HG03521 (cell line): ENCODE data around the gene PCBP3.

Experiments used
- ATAC-seq: cut with Tn5 transposase; IDR thresholded peaks from one replicate; pipeline ENCODE4 v1.9.1; 2021; ENCODE audit warnings: mild to moderate bottlenecking, moderate library complexity; ENCODE audit not compliant: unreplicated experiment

PCBP3 gene

DNA sequence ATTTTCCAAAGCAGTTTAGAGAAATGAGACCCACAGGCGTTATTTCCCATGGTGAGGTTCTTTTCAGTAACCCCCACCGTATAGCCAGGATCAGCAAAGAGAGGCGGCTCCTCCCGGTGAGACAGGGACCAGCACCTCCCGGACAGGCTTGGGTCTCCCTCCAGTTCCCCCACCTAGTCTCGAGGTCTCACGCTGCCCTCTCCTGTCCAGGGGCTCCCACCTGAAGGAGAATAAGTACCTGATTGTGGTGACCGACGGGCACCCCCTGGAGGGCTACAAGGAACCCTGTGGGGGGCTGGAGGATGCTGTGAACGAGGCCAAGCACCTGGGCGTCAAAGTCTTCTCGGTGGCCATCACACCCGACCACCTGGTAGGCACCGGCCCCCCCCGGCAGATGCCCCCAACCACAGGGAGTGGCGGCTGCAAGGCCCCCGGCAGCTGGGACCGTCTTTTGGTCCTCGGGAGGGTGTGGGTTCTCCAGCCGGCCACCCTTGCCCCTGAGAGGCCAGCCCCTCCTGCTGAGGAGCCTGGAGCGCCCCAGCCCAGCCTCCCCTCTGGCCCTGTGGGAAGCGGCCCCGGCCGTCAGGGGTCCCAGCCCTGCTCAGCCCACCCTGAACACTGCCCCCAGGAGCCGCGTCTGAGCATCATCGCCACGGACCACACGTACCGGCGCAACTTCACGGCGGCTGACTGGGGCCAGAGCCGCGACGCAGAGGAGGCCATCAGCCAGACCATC lies 343.0 kb downstream of the PCBP3 start:
- ATAC-seq = no peak

DNA sequence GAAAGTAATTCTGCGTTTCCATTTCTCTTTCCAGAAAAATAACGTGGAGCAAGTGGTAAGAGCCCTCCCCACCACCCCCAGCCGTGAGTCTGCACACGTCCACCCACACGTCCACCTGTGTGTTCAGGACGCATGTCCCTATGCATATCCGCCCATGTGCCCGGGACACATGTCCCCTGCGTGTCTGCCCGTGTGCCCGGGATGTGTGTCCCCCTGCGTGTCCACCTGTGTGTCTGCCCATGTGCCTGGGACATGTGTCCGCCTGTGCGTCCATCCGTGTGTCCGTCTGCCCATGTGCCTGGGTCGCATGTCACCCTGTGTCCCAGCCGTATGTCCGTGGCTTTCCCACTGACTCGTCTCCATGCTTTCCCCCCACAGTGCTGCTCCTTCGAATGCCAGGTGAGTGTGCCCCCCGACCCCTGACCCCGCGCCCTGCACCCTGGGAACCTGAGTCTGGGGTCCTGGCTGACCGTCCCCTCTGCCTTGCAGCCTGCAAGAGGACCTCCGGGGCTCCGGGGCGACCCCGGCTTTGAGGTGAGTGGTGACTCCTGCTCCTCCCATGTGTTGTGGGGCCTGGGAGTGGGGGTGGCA lies 343.7 kb downstream of the PCBP3 start:
- ATAC-seq = no peak

DNA sequence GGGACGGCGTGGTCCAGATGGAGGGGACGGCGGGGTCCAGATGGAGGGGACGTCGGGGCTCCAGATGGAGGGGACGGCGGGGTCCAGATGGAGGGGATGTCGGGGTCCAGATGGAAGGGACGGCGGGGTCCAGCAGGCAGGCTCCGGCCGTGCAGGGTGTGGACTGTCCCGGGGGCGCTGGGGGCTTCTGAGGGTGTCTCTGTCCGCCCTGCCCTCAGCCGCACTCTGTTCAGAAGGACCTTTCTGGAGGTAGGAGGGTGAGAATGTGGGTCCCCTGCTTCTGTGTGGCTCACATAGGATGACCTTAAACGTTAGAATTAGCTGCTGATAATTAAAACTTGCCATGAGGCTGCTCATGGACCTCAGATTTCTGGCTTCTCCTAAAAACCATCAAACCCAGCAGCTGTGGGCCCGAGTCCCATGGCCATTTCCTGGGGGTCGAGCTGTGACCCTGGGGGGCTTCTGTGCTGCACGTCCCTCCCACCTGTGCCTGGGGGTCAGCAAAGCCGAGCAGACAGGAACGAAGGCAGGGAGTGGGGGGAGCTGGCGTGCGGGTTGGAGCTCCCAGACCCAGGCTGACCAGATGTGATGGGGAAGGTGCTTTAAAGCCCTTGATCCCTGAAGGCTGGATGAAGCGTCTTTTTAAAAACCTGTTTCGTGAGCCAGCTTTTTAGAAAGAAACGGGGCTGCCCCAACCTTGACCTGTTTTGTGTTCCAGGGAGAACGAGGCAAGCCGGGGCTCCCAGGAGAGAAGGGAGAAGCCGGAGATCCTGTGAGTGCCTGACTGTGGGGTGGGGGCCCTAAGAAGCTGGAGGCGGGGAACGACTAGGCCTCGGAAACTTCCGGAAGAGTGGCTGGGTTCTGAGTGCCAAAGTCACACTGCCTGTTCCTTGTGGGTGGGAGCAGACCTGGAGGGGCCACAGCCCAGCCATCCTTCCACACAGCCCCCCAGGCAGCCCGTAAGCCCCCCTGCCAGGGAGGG lies 345.1 kb downstream of the PCBP3 start:
- no peak for ATAC-seq

DNA sequence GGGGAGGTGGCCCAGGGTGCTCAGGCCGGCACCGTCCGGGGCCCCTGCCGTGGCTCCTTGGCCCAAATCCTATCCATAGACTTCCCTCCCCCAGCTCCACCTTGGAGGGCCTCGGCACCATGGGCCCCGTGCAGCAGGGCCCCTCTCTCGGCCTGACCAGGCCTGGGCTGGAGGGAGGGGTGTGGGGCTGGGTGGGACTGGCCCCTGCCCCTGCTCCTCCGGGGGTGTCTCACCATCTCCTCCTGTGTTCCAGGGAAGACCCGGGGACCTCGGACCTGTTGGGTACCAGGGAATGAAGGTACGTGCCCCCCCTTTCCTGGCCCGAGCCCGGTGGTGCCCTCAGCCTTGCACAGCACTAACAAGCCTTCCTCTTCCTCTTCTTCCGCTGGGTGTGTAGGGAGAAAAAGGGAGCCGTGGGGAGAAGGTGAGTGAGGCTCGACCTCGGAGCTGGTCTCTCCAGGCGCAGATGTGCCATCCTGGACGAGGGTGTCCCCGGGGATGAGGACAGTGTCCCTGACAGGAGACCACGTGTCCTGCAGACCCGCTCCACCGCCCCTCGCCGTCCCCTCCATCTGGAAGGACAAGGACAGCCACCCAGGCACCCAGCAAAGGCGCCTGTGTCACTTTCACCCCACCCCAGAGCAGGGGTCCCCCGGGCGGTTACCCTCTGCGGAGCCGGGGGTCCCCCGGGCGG lies 346.0 kb downstream of the PCBP3 start:
- no peak for ATAC-seq

DNA sequence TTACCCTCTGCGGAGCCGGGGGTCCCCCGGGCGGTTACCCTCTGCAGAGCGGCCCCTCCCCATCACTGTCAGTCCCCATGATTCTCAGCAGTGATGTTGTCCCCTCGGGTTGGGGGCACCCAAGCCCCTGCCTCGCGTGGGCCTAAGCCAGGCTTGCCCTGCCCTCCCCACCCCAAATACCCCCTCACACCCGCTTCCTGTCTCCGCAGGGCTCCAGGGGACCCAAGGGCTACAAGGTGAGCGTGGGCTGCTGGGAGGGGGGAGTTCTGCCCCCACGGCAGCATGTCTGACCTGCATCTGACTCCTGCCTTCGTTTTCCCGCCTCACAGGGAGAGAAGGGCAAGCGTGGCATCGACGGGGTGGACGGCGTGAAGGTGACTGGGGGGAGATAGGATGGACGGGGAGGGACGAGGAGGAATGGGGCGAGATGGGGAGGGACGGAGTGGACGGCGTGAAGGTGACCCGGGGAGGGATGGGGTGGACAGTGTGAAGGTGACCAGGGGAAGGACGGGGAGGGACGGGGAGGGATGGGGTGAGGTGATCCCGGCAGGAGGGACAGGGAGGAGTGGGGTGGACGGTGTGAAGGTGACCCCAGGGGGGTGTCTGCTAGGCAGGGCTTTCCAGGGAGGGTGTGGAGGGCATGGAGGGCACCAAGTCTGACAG lies 346.7 kb downstream of the PCBP3 start:
- no peak for ATAC-seq

DNA sequence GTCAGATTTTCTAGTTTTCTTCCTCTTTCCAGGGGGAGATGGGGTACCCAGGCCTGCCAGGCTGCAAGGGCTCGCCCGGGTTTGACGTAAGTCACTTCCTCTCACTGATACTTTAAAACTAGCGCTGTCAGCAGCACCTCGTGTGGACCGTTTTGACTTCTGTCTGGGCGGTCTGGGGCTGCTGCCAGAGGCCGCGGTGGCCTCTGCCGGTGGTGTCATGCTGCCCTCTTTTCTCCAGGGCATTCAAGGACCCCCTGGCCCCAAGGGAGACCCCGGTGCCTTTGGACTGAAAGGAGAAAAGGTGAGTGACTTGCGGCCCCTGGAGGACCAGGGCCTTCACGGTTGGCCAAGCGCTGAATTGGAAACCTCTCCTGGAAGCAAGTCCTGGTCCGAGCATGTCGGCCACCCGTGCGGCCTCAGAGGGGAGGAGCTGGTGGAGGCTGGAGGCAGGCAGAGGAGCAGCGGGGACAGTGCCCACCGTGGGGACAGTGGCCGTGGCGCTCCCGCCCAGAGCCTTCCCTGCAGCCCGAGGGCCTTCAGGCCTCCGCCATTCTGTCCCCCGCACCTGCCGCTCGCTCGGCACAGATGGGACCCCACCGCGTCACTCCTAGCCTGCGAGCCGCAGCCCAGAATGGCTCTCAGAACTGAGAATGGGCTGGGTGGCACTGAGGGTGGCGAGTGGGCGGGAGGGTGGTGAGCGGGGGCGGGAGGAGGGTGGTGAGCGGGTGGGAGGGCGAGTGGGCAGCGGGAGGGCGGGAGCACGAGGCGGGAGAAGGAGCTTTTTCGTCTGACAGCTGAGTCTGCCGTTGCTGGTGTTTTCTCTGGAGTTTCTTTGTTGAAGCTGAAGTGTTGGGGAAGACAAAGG lies 347.4 kb downstream of the PCBP3 start:
- no peak for ATAC-seq

DNA sequence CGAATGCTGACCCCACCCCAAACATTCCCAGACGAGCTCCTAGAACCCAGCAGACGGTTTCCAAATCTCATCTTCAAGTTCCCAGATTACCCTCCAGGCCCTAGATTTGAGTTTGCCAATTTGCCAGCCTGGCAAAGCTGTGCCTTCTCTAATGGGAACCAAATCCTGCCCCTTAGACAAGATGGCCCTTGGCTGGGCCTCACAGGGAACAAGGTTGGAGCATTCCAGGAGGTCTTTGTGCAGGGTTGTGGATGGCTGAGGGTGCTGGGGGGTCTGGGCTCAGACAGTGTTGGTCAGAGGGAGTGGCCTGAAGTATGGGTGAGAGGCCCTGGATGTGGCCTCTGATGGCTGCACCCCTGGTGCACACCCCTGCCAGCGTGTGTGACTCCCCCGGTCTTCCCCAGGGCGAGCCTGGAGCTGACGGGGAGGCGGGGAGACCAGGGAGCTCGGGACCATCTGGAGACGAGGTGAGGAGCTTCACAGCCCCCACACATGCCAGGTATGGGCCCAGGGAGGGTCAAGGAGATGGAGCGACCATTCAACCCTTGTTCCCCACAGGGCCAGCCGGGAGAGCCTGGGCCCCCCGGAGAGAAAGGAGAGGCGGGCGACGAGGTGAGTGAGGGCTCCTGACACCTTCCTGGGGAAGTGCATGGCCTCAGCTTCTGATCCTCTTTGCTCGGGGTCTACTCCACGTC lies 348.2 kb downstream of the PCBP3 start:
- ATAC-seq = no peak
